SK-N-SH (cell line): ENCODE measurements around the gene TBCC. TPM values are rescaled to one million over a fixed set of nuclear protein-coding genes. Genes with fewer than 3 reads are reported as not detected.

Source experiments
- CTCF ChIA-PET: fragments of 300-600, 350-600 bp; formaldehyde crosslinking; extraction: SDS; loops from one replicate; lab custom pipeline; 2021; lab: Yijun Ruan, JAX
- POLR2A ChIA-PET: fragments of 350-600 bp; sonication (Branson Sonifier 250); formaldehyde crosslinking; extraction: SDS; loops from one replicate; lab custom pipeline; 2020; ENCODE audit warnings: antibody characterized with exemption, inconsistent platforms; lab: Yijun Ruan, JAX
- DNase-seq: peaks from one replicate; pipeline ENCODE4 v3.0.0; 2012
- H2AFZ ChIP-seq: fragments of 200-600 bp; sonication (generic); 2 replicates; pipeline ENCODE4 v1.8.1; 2016; ENCODE audit warnings: antibody characterized with exemption, mild to moderate bottlenecking, low read depth
- H3F3A ChIP-seq: fragments of 200-600 bp; sonication (generic); replicated peaks from 2 replicates; pipeline ENCODE3; 2016; ENCODE audit warnings: antibody characterized with exemption, mild to moderate bottlenecking; ENCODE audit not compliant: insufficient read depth
- H3K27ac ChIP-seq, 2 experiments: fragments of 200-500 bp in 1 of 2; fragments of 200-600 bp in 1 of 2; sonication (Bioruptor generic) in 1 of 2; sonication (generic), shearing (Covaris generic) in 1 of 2; 2 replicates each; pipeline versions ENCODE4 v1.5.1 to v1.6.1; 2014 to 2016; ENCODE audit warnings: low read depth in 2 of 2, inconsistent platforms in 1 of 2, low read length in 1 of 2, mild to moderate bottlenecking in 1 of 2, mixed read lengths in 1 of 2
- H3K27me3 ChIP-seq: fragments of 200-600 bp; sonication (generic), shearing (Covaris generic); 2 replicates; pipeline ENCODE4 v1.6.1; 2016; ENCODE audit warnings: mixed run types; ENCODE audit not compliant: insufficient read depth
- H3K36me3 ChIP-seq, 2 experiments: fragments of 200-500 bp in 1 of 2; fragments of 200-600 bp in 1 of 2; sonication (Bioruptor generic) in 1 of 2; sonication (generic) in 1 of 2; replicated peaks in 1 of 2; 2 replicates each; pipeline versions ENCODE3 to v1.5.1; 2014 to 2016; ENCODE audit warnings: low read length in 1 of 2, mild to moderate bottlenecking in 1 of 2; ENCODE audit not compliant: insufficient read depth in 2 of 2, control insufficient read depth in 1 of 2
- H3K4me1 ChIP-seq, 2 experiments: fragments of 200-500 bp in 1 of 2; fragments of 200-600 bp in 1 of 2; sonication (Bioruptor generic) in 1 of 2; sonication (generic), shearing (Covaris generic) in 1 of 2; 2 replicates each; pipeline versions ENCODE4 v1.5.1 to v1.6.1; 2014 to 2016; ENCODE audit warnings: low read depth in 1 of 2, low read length in 1 of 2, mixed run types in 1 of 2; ENCODE audit not compliant: insufficient read depth in 2 of 2, control insufficient read depth in 1 of 2
- H3K4me2 ChIP-seq: fragments of 200-600 bp; sonication (generic), shearing (Covaris generic); 2 replicates; pipeline ENCODE4 v1.6.1; 2017; ENCODE audit warnings: mixed run types
- H3K4me3 ChIP-seq, 2 experiments: fragments of 200-500 bp in 1 of 2; fragments of 200-600 bp in 1 of 2; sonication (Bioruptor generic) in 1 of 2; sonication (generic), shearing (Covaris generic) in 1 of 2; 2 replicates each; pipeline versions ENCODE4 v1.5.1 to v1.8.1; 2014 to 2016; ENCODE audit warnings: low read depth in 2 of 2, inconsistent platforms in 1 of 2, low read length in 1 of 2, mild to moderate bottlenecking in 1 of 2, mixed read lengths in 1 of 2, moderate library complexity in 1 of 2
- H3K79me2 ChIP-seq: fragments of 200-600 bp; sonication (generic); 2 replicates; pipeline ENCODE4 v1.8.1; 2017; ENCODE audit warnings: mild to moderate bottlenecking; ENCODE audit not compliant: insufficient read depth
- H3K9ac ChIP-seq: fragments of 200-600 bp; sonication (generic); 2 replicates; pipeline ENCODE4 v1.6.1; 2017; ENCODE audit warnings: mixed run types
- H3K9me2 ChIP-seq: fragments of 200-600 bp; sonication (generic); 2 replicates; pipeline ENCODE4 v1.6.1; 2017; ENCODE audit warnings: mixed run types
- H3K9me3 ChIP-seq: fragments of 200-600 bp; sonication (generic); 2 replicates; pipeline ENCODE4 v1.6.1; 2017; ENCODE audit warnings: mixed run types, mild to moderate bottlenecking, moderate library complexity
- H4K20me1 ChIP-seq: fragments of 200-600 bp; sonication (generic); 2 replicates; pipeline ENCODE4 v1.6.1; 2017; ENCODE audit warnings: mild to moderate bottlenecking, mixed run types; ENCODE audit not compliant: insufficient read depth
- CHD2 ChIP-seq: fragments of 150-350 bp; IDR thresholded peaks from 2 replicates; pipeline ENCODE4 v1.6.1; 2018; ENCODE audit warnings: low read length; ENCODE audit not compliant: partially characterized antibody
- ELF1 ChIP-seq: IDR thresholded peaks from 2 replicates; pipeline ENCODE4 v1.4.0; 2012
- EP300 ChIP-seq, 2 experiments: IDR thresholded peaks; 2 replicates each; pipeline versions ENCODE4 v1.4.0 to v1.6.1; 2012; ENCODE audit warnings: borderline replicate concordance in 1 of 2, low read depth in 1 of 2, low read length in 1 of 2
- EZH2phosphoT487 ChIP-seq: fragments of 200-600 bp; sonication (generic); IDR thresholded peaks from 2 replicates; pipeline ENCODE4 v1.6.1; 2017; ENCODE audit warnings: low read depth, mixed run types, mild to moderate bottlenecking, antibody characterized with exemption, moderate library complexity, borderline replicate concordance
- FOSL2 ChIP-seq: IDR thresholded peaks from 2 replicates; pipeline ENCODE4 v1.4.0; 2012; ENCODE audit warnings: low read depth, mild to moderate bottlenecking, moderate library complexity, borderline replicate concordance
- GABPA ChIP-seq: IDR thresholded peaks from 2 replicates; pipeline ENCODE4 v1.4.0; 2012; ENCODE audit warnings: low read depth, mild to moderate bottlenecking
- JUND ChIP-seq: IDR thresholded peaks from 2 replicates; pipeline ENCODE4 v1.4.0; 2012
- MXI1 ChIP-seq: IDR thresholded peaks from 2 replicates; pipeline ENCODE4 v1.6.1; 2012; ENCODE audit warnings: mild to moderate bottlenecking, low read depth, low read length, improper control_type of control experiment
- POLR2AphosphoS5 ChIP-seq: IDR thresholded peaks from 2 replicates; pipeline ENCODE4 v1.6.1; 2012; ENCODE audit warnings: low read depth, low read length
- RCOR1 ChIP-seq: fragments of 150-350 bp; IDR thresholded peaks from 2 replicates; pipeline ENCODE4 v1.6.1; 2017; ENCODE audit warnings: antibody characterized with exemption, low read length
- RXRA ChIP-seq: IDR thresholded peaks from 2 replicates; pipeline ENCODE4 v1.4.0; 2012; ENCODE audit warnings: low read depth, mild to moderate bottlenecking, borderline replicate concordance
- SIN3A ChIP-seq: IDR thresholded peaks from 2 replicates; pipeline ENCODE4 v1.6.1; 2012; ENCODE audit warnings: low read depth, mild to moderate bottlenecking, low read length, moderate library complexity, borderline replicate concordance
- SMC3 ChIP-seq: IDR thresholded peaks from 2 replicates; pipeline ENCODE4 v1.6.1; 2012; ENCODE audit warnings: low read depth, low read length, improper control_type of control experiment
- TAF1 ChIP-seq: IDR thresholded peaks from 2 replicates; pipeline ENCODE4 v1.6.1; 2012; ENCODE audit warnings: low read depth, mild to moderate bottlenecking, low read length, moderate library complexity, borderline replicate concordance
- TCF12 ChIP-seq: IDR thresholded peaks from 2 replicates; pipeline ENCODE4 v1.4.0; 2012
- WGBS: methylation state at CpG from one replicate; pipeline ENCODE4 v1.1.6; 2017; ENCODE audit warnings: low lambda C conversion rate; 5-methylcytosine and 5-hydroxymethylcytosine counted together
- polyA plus RNA-seq, 3 experiments: library from polyadenylated mRNA; depleted of rRNA; stranded (reverse); fragments of >200 nt; gene quantifications; 2 replicates each; pipeline ENCODE4 v1.2.3, GENCODE V29; 2012
- TF ChIP-seq, protein P1 (sequence below): fragments of 200-600 bp; sonication (generic); IDR thresholded peaks from 2 replicates; pipeline ENCODE4 v1.6.1; 2017; ENCODE audit warnings: antibody characterized with exemption, mild to moderate bottlenecking, moderate library complexity
- TF ChIP-seq, protein P2 (sequence below): IDR thresholded peaks from 2 replicates; pipeline ENCODE4 v1.4.0; 2012; ENCODE audit warnings: low read depth, borderline replicate concordance
- TF ChIP-seq, protein P3 (sequence below): IDR thresholded peaks from 2 replicates; pipeline ENCODE4 v1.4.0; 2012; ENCODE audit warnings: low read depth, borderline replicate concordance
- TF ChIP-seq, protein P4 (sequence below): fragments of 150-350 bp; IDR thresholded peaks from 2 replicates; pipeline ENCODE4 v1.6.1; 2017; ENCODE audit warnings: antibody characterized with exemption, low read length, low read depth, borderline replicate concordance

Gene TBCC
- polyA plus RNA-seq, 1 of the 3 experiments (the other 2 are of a cell fraction), result 18.2 TPM

DNA sequence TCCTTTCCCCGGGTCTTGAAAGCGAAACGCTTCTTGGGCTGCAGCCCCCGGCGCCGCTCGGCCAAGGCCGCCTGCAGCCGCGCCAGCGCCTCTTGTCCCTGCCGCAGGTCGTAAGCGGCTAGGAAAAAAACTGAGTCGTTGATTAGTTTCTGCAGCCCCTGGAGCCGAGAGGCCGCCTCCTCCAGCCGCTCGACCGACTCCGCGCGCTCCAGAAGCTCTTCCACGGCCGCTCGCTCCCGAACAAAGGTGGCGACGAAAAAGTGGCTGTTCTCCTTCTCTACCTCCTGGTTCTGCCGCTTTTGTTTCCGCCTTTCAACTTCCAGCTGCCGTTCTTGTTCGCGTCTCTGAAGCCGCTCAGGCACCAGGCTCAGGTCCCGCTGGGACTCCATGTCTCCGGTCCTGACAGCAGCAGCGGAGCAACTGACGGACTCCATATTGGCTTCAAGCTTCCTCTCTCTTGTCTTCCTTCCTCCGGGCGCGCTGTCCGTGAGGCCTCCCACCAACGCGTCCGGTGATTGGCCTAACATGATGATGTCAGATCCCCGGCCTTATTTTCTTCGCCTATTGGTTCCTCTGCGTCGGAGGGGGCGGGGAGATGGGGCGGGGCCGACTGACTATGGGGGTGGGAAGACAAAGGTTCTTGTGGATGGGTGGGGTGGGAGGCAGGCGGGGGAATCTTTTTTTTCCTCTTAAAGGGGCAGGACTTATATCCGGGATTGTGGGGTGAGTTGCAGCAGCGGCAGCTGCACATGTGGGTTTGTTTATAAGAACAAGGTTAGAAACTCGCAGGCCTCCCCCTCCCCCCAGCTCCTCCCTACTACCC is at the start of gene TBCC (continued):
- TF ChIP-seq, protein P1, sequence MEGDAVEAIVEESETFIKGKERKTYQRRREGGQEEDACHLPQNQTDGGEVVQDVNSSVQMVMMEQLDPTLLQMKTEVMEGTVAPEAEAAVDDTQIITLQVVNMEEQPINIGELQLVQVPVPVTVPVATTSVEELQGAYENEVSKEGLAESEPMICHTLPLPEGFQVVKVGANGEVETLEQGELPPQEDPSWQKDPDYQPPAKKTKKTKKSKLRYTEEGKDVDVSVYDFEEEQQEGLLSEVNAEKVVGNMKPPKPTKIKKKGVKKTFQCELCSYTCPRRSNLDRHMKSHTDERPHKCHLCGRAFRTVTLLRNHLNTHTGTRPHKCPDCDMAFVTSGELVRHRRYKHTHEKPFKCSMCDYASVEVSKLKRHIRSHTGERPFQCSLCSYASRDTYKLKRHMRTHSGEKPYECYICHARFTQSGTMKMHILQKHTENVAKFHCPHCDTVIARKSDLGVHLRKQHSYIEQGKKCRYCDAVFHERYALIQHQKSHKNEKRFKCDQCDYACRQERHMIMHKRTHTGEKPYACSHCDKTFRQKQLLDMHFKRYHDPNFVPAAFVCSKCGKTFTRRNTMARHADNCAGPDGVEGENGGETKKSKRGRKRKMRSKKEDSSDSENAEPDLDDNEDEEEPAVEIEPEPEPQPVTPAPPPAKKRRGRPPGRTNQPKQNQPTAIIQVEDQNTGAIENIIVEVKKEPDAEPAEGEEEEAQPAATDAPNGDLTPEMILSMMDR, result no peak
- TF ChIP-seq FOSL2 (no peak), CHD2 (peak; percentile 62), POLR2AphosphoS5 (peak; percentile 96), JUND (no peak), SIN3A (peak; percentile 41), SMC3 (no peak), TAF1 (peak; percentile 97), EP300 (IDR thresholded peaks at IDR 0.05; ENCODE audit: borderline replicate concordance in 1 of 2, low read depth in 1 of 2, low read length in 1 of 2) (peak in 1 of 2 experiments; percentile 14; a peak in 2 of 4 replicates), RCOR1 (no peak), MXI1 (peak; percentile 72), EZH2phosphoT487 (no peak), GABPA (peak; percentile 66), RXRA (no peak), TCF12 (peak; percentile 62)

DNA sequence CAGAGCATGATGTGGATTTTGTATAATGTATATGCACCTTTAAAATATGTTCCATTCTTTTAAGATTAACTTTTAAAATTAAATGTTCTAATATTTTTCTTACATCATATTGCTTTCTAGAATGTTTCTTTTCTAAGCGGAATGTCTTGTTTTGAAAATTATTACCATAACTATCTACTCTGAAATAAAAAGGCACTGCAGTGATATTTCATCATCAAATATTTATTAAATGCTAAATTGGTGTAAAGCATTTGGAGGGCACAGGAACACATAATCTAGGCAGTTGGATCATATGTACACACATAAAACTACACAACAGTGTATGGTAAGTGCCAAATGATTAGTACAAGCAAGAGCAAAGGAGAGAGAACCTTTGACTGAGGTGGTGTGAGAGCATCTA is 49.7 kb upstream of the TBCC start:
- Histone ChIP-seq H3K27me3 (no peaks in the 10 kb centered on the region), H3K4me2 (no peak overlapping the region), H3K4me1 (peaks cover 0 to 5% of the 10 kb centered on the region in 2 experiments; a peak in 2 of 4 replicates), H3K9me3 (no peaks in the 10 kb centered on the region), H3K4me3 (no peak overlapping the region), H3F3A (peaks cover 38% of the 10 kb centered on the region), H3K36me3 (no peaks in the 10 kb centered on the region), H3K27ac (no peak overlapping the region), H3K9ac (no peak overlapping the region), H2AFZ (no peak overlapping the region), H4K20me1 (no peaks in the 10 kb centered on the region), H3K79me2 (peaks cover 11% of the 10 kb centered on the region; the same call in 1 of the 2 replicates), H3K9me2 (no peaks in the 10 kb centered on the region)
- WGBS, result 95% methylated on average over 1 of the region's 1 CpG
- no peak for DNase-seq
- TF ChIP-seq, protein P2, sequence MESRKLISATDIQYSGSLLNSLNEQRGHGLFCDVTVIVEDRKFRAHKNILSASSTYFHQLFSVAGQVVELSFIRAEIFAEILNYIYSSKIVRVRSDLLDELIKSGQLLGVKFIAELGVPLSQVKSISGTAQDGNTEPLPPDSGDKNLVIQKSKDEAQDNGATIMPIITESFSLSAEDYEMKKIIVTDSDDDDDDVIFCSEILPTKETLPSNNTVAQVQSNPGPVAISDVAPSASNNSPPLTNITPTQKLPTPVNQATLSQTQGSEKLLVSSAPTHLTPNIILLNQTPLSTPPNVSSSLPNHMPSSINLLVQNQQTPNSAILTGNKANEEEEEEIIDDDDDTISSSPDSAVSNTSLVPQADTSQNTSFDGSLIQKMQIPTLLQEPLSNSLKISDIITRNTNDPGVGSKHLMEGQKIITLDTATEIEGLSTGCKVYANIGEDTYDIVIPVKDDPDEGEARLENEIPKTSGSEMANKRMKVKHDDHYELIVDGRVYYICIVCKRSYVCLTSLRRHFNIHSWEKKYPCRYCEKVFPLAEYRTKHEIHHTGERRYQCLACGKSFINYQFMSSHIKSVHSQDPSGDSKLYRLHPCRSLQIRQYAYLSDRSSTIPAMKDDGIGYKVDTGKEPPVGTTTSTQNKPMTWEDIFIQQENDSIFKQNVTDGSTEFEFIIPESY, result no peak
- no peak for TF ChIP-seq JUND
- no peak for TF ChIP-seq SMC3
- TF ChIP-seq, protein P3, sequence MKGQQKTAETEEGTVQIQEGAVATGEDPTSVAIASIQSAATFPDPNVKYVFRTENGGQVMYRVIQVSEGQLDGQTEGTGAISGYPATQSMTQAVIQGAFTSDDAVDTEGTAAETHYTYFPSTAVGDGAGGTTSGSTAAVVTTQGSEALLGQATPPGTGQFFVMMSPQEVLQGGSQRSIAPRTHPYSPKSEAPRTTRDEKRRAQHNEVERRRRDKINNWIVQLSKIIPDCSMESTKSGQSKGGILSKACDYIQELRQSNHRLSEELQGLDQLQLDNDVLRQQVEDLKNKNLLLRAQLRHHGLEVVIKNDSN, result no peak
- no peak for TF ChIP-seq TCF12
- TF ChIP-seq, protein P4, sequence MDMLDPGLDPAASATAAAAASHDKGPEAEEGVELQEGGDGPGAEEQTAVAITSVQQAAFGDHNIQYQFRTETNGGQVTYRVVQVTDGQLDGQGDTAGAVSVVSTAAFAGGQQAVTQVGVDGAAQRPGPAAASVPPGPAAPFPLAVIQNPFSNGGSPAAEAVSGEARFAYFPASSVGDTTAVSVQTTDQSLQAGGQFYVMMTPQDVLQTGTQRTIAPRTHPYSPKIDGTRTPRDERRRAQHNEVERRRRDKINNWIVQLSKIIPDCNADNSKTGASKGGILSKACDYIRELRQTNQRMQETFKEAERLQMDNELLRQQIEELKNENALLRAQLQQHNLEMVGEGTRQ, result no peak
- TF ChIP-seq EZH2phosphoT487, result no peak
- no peak for TF ChIP-seq RCOR1
- no peak for TF ChIP-seq RXRA
- no peak for TF ChIP-seq ELF1
- ChIA-PET CTCF (no interaction called here), POLR2A (no interaction called here)
